Measurements from ENCODE around the gene NFATC1.

NFATC1 gene

GRCh38 chr18:79445696-79446561 is 50.2 kb downstream of the NFATC1 start:
- DNase-seq: no peak

GRCh38 chr18:79446931-79447330 is 51.2 kb downstream of the NFATC1 start:
- DNase-seq: no peak

DNA sequence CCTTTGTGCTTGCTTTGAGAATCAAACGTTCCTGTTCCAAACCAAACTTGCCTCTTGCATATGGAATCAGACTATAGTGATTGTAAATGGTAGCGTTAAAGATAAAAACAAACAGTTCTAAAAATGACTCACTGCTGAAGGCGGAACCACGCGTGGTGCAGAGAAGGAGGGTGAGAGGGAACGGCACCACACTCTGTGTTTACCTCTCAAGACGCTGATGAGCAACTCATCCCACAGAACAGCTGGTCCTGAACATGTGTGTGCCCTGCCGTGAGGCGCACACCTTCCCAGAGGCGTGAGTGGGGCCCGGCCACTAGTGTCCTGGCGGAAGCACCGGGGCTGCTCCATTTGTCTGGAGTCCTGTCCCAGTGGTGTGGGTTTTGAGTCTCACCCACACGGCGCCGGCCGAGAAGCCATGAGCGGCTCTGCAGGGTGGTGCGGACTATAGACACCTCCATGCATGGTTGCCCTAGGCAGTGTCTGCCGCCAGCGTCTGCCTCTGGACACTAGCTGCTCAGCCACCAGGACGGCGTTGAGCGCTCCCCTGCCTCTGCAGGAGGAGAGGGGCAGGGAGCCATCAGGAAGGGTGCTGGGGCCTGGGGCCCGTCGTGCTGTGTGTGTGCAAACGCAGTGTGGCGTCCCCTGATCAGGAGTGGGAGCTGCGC is 52.1 kb downstream of the NFATC1 start:
- no peak for DNase-seq

DNA sequence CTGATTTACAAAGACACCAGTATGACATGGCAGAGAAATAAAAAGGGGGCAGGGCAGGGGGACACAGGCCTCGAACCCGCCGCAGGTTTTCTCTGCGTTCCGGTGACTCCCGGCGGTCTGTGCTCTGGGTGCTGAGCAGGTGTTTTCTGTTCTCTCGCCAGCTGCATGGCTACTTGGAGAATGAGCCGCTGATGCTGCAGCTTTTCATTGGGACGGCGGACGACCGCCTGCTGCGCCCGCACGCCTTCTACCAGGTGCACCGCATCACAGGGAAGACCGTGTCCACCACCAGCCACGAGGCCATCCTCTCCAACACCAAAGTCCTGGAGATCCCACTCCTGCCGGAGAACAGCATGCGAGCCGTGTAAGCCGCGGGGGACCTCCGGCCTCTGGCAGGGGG is 52.9 kb downstream of the NFATC1 start:
- no peak for DNase-seq

- DNase-seq: no peak
Observed at GRCh38 chr18:79449551-79450288, 54.0 kb downstream of the NFATC1 start.

DNA sequence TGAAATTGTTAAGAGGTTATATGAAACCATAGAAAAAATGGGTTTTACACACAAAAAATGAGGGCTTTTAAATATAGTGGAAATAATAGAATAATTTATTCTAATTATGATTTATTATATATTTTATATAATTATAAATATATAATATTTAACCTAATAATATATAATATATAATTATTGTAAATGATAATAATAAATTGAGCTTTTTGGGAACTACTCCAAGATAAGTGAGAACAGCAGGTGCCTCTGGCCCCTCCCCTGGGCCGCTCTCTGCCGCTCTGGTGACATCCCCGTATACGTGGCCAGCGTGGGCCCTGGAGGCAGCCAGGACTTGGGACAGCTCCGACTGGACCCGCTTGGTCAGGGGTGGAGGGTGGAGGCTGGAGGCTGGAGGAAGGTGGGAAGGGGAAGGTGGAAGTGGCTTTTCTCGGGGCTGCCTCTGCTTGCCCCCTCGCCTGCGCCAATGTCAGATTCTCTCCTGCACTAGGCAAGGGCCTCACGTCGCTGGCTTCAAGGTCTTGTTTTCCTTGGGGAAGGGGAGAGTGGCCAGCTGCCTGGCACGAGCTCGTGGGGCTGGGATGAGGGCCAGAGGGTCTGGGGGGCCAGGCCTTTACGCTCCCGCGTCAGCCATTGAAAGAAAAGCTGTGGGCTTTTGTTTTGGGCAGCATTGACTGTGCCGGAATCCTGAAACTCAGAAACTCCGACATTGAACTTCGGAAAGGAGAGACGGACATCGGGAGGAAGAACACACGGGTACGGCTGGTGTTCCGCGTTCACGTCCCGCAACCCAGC is 54.8 kb downstream of the NFATC1 start:
- DNase-seq: no peak

DNA sequence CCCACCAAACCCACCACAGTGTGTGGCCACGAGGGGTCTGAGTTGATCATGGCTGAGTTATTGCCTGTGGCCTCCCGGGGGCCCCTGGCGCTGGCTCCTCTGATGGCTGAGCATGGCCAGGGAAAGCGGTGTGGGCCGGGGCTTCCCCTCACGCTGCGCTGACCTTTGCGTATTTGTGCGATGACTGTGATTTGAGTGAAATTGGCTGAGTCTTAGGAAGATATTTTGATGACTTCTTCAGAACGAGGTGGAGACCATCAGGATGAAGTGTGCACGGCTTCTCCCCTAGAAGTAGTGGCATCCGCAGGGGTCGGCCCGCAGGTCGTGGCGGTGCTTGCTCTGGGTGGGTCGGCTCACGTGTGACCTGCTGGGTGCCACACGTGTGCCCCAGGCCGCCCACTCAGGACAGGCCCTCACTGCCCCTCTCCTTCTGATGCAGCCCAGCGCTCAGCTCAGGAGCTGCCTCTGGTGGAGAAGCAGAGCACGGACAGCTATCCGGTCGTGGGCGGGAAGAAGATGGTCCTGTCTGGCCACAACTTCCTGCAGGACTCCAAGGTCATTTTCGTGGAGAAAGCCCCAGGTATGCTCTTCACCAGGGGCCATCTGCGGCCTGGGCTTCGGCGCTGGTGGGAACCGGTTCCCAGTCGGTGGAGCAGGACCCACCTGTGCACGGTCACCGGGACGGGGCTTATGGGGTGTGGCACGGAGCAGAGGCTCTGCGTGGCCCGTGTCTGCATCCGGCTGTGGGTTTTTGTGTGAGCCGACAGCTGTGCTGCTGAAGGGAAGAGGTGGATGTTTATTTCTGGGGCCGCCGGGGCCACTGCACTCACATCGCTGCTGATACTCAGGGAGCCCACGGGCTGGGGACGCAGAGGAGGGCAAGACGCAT is 55.8 kb downstream of the NFATC1 start:
- DNase-seq: peak; percentile 69

DNA sequence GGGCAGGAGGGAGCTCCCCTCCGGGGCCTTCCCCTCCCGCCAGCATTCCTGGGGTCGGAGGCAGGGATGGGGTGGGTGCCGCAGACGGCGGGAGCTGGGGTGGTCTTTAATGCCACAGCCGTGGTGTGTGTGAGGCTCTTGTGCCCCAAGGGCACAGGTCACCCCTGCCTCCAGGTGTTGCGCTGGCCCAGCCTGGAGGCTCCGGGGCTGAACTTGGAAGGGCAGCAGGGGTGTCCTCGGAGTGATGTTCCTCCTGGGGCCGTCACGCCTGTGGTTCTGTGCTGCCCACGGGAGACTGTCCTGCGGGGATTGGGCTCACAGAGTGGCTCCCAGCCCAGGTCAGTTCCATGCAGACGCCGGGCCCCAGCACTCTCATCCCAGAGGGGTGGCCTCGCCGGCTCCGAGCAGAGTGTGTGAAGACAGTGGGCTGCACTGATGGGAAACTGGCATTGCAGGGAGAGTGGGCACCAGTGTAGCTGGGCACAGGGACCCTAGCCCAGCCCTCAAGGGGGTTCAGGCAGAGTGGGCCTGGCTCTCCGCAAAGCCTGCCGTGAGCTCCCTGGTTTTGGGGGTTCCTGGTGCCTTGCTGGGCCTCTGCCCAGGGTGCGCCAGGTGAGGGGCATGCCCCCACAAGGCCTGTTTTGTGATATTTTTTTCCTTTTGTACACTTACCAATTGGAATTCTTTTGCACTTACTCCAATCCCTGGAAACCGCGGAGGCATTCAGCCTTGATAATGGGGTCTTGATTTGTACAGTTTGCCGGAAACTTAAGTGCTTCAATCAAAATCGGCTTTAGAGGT is 56.7 kb downstream of the NFATC1 start:
- DNase-seq: no peak

DNA sequence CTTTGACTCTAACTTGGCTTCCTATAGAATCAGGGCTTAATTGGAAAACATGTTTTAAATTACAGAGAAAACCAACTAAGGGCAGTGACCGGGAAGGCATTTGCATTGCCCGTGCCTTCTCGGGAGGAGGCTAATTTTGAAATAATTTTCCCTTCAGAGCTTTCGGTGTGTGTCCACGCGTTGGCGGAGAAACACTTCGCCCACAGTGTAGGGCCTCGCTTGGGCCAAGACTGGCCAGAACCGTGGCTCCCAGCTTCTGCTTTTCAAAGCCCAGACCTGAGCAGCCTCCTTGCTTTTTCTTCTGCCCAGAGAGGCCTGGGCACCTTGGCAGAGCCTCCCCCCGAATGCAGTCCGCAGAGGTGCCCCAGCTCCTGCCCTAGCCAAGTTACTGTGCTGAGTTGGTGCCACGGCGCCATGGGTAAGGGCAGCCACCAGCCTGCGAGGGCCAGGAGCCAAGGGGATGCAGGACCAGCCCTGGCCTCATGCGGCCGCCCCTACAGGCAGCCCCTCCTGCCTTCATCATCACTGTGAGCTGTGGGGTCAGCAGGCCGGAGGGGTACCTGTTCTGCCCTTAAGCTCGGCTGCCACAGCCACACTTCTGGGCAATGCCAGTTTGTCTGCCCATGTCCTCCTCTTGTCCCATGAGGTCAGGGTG is 57.4 kb downstream of the NFATC1 start:
- DNase-seq: no peak

DNA sequence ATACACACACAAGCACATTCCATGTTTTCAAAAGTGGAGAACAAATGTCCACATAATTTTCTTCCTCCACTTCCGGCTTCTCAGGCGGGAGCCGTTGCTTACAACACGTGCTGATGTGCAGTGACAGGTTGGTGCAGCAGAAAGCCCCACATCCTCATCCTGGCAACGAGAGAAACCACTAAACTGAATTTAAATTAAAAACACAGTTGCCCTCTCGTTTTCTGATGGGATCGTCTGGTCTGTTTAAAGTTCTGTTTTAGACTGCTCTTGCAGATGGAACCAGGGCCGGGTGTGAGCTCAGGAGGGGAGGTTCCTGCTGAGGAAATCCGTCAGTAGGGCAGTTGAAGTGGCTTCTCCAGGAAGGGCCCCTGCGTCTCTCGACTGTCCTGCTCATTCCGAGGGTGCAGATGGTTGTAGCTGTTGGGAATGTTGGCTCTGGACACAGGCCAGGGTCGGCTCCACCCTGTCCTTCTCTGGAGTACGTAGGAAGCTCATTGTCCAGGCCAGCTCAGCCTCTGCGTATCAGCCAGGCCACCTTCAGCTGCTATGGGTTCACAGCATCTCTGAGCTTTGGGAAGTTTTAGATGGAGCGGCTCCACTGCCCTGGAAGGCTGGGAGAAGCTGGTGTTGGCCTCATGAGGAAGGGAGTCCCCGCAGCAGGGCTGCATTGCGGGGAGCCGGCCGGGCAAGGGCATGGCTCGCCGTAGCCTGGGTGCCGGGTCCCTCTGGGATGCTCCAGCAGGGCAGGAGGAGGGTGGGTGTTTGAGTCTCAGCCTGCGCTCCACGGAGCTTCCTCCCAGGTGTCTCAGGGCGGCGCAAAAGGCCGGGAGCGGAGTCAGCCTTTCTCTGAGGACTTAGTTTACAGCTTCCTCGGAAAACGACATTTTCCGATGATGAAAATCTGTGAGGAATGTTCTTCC is 58.3 kb downstream of the NFATC1 start:
- no peak for DNase-seq

DNA sequence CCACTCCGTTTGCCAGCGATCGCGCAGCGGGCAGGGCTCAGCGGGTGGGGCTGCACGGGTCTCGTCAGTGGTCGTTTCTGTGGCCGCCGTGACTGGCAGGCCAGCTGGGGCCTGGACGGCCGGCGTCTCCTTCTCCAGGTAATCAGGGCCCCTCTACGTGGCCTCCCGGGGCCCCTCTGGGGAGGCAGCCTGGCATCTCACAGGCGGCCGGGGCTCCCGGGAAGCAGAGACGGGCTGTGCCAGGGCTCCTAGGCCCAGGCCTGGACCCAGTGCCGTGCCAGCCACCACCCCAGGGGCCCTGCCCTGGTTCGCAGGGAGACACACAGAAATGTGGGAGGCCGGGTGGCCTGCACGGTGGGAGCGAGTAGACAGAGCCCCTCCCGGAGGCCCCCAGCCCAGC is 59.5 kb downstream of the NFATC1 start:
- DNase-seq: no peak

GRCh38 chr18:79456105-79456980 is 60.6 kb downstream of the NFATC1 start:
- DNase-seq: no peak

DNA sequence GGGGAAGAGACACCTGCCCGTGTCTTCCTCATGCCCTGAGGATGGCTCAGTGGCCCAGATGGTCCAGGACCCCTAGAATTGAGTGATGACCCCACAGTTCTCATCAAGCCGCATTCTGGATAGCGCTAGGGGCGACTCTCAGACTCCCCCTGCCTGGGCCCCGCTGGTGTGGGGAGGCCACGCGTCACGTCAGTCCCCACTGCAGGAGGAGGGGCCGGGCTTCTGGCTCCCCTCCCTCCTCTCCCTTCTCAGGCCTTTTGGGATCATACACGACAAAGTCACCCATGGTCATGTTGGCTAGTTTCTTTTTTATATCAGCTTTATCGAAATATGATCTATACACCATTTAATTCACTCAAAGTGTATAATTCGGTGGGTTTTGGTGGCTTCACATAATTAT is 61.5 kb downstream of the NFATC1 start:
- no peak for DNase-seq

DNA sequence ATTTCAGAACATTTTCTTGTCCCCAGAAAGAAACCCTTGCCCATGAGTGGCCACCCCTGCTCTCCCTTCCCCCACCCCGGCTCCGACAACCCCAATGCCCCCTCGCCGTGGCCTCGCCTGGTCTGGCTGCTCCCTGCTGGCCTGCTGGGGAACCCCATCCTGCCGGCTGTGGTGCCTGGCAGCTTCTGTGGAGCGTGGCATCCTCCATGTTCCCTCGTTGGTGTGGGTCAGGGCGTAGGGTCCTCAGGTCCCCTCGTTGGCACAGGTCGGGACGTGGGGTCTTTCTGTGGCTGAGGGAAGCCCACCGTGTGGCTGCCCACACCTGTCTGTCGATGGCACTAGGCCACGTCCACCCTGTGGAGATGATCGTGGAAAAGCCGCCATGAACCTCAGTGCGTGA is 61.9 kb downstream of the NFATC1 start:
- no peak for DNase-seq

DNA sequence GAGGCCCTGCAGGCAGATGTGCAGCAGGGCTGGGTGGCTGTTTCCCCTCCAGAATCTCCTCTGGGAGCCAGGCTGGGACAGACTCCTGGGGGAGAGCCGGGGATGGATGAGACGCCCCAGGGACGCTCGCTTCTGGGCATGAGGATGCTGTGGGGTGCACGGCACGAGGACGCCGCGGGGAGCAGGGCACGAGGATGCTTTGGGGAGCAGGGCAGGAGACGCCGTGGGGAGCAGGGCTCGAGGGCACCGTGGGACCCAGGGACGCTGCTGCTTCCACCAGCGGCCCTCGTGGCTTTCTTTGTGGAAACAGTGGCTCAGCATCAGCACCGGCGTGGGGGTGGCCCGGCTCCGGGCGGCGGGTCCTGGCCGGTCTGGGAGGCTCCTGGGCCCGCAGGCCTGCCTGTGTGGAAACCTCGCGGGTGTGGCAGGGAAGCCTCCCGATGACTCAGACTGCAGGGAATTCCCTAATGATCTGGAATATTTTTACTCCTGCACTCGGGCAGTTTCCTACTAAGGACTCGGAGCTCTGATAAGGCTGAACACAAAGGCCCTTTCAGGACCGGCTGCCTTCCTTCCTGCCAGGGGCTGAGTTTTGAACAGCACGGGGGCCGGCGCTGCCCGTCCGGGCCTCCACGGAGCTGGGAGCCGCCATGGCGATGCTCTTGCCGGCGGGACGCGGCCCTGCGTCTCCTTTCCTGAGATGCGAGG is 62.6 kb downstream of the NFATC1 start:
- DNase-seq: peak; percentile 97

- no peak for DNase-seq
Observed at GRCh38 chr18:79458917-79459803, 63.4 kb downstream of the NFATC1 start.
